ENCODE data around the gene TIPARP.

The TIPARP gene

DNA sequence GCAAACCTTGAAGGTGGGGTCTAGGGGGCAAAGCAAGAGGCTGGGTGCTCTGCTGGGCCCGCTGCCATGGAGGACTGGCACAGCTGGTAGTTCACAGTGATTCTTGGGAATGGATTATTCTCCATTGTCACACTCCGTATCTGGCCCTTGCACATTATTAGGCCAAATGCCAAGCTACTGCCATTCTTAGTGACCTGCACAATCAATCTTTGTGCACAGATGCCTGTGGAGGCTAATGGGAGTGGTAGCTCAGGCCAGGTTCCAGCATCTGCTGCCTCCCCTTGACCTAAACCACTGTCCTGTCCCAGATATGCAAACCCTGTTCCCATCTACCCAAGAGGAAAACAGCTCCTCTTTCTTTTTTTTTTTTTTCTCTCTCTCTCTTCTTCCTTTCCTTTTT is 67.5 kb downstream of the TIPARP start:
- Histone ChIP-seq H3K27me3 (ENCODE audit: insufficient read depth, low read length, poor library complexity, severe bottlenecking) (no peaks in the 10 kb centered on the region), H2AFZ (ENCODE audit: low read length) (no peak overlapping the region), H3K9ac (ENCODE audit: low read depth, low read length, poor library complexity, severe bottlenecking) (no peak overlapping the region), H3K9me3 (ENCODE audit: insufficient read depth, low read depth, low read length) (no peaks in the 10 kb centered on the region), H3K36me3 (ENCODE audit: insufficient read depth, low read length) (no peaks in the 10 kb centered on the region), H3K4me1 (ENCODE audit: insufficient read depth, low read length, poor library complexity, severe bottlenecking) (no peaks in the 10 kb centered on the region), H4K20me1 (ENCODE audit: insufficient read depth, low read length, poor library complexity, severe bottlenecking) (no peaks in the 10 kb centered on the region), H3K4me2 (ENCODE audit: low read depth, low read length, poor library complexity, severe bottlenecking) (no peak overlapping the region), H3K79me2 (ENCODE audit: insufficient read depth, low read length) (no peaks in the 10 kb centered on the region), H3F3A (ENCODE audit: low read depth) (no peaks in the 10 kb centered on the region), H3K4me3 (ENCODE audit: low read length, poor library complexity, severe bottlenecking) (no peak overlapping the region), H3K9me2 (replicated peaks; ENCODE audit: low read depth, low read length) (no peaks in the 10 kb centered on the region)
- TF ChIP-seq EZH2phosphoT487 (IDR thresholded peaks at IDR 0.05; ENCODE audit: borderline replicate concordance): no peak
- TF ChIP-seq, protein P1, sequence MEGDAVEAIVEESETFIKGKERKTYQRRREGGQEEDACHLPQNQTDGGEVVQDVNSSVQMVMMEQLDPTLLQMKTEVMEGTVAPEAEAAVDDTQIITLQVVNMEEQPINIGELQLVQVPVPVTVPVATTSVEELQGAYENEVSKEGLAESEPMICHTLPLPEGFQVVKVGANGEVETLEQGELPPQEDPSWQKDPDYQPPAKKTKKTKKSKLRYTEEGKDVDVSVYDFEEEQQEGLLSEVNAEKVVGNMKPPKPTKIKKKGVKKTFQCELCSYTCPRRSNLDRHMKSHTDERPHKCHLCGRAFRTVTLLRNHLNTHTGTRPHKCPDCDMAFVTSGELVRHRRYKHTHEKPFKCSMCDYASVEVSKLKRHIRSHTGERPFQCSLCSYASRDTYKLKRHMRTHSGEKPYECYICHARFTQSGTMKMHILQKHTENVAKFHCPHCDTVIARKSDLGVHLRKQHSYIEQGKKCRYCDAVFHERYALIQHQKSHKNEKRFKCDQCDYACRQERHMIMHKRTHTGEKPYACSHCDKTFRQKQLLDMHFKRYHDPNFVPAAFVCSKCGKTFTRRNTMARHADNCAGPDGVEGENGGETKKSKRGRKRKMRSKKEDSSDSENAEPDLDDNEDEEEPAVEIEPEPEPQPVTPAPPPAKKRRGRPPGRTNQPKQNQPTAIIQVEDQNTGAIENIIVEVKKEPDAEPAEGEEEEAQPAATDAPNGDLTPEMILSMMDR (conservative IDR thresholded peaks at IDR 0.05; ENCODE audit: low read length): no peak

DNA sequence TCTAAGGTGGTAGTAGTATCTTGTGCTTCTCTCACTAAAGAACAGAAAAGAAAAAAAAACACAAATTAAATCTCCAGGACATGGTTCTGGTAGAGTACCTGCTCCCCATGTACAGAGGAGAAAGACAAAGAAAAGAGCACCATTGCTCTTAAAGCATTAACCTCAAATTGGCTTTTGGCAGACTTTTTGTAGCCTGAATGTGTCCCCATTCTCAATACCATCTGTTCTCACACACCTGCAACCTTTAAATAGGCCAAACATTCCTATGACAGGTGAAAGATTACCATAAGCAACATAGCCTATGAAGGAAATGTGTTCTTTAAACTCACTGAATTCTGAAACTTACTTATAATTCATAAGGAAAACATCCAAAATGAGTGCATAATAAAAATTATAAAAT is 68.0 kb downstream of the TIPARP start:
- H3K9ac ChIP-seq (ENCODE audit: low read depth, low read length, poor library complexity, severe bottlenecking): no peak overlapping the region
- H3F3A ChIP-seq (ENCODE audit: low read depth): no peaks in the 10 kb centered on the region
- no peaks in the 10 kb centered on the region for H3K4me1 ChIP-seq (ENCODE audit: insufficient read depth, low read length, poor library complexity, severe bottlenecking)
- TF ChIP-seq, protein P1 (conservative IDR thresholded peaks at IDR 0.05; ENCODE audit: low read length): no peak
- TF ChIP-seq EZH2phosphoT487 (IDR thresholded peaks at IDR 0.05; ENCODE audit: borderline replicate concordance): no peak
- H2AFZ ChIP-seq (ENCODE audit: low read length): no peak overlapping the region
- H3K4me3 ChIP-seq (ENCODE audit: low read length, poor library complexity, severe bottlenecking): no peak overlapping the region
- no peaks in the 10 kb centered on the region for H3K79me2 ChIP-seq (ENCODE audit: insufficient read depth, low read length)
- H3K9me2 ChIP-seq (replicated peaks; ENCODE audit: low read depth, low read length): no peaks in the 10 kb centered on the region
- H3K27me3 ChIP-seq (ENCODE audit: insufficient read depth, low read length, poor library complexity, severe bottlenecking): no peaks in the 10 kb centered on the region
- no peaks in the 10 kb centered on the region for H4K20me1 ChIP-seq (ENCODE audit: insufficient read depth, low read length, poor library complexity, severe bottlenecking)
- H3K4me2 ChIP-seq (ENCODE audit: low read depth, low read length, poor library complexity, severe bottlenecking): no peak overlapping the region
- H3K9me3 ChIP-seq (ENCODE audit: insufficient read depth, low read depth, low read length): no peaks in the 10 kb centered on the region
- no peaks in the 10 kb centered on the region for H3K36me3 ChIP-seq (ENCODE audit: insufficient read depth, low read length)

DNA sequence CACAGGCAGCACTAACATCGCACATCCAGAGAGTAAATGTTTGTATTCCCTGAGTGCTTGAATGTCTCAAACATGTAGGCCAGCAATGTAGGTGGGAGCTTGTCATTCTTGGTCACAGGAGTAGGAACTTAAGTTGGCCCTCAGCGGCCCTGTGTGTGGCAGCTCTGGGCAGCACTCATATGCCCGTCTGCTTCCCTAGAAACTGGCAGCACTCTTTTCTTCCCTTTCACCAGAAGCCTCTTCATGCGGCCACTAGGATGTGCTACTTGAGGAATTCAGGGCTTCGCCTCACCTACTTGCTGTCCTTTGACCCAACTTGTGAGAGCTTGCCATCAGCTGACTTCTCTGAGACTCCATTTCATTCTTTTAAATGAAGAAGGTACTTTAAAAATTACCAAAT is 69.5 kb downstream of the TIPARP start:
- H3K4me3 ChIP-seq (ENCODE audit: low read length, poor library complexity, severe bottlenecking): no peak overlapping the region
- no peaks in the 10 kb centered on the region for H3K27me3 ChIP-seq (ENCODE audit: insufficient read depth, low read length, poor library complexity, severe bottlenecking)
- TF ChIP-seq, protein P1 (conservative IDR thresholded peaks at IDR 0.05; ENCODE audit: low read length): no peak
- no peak for TF ChIP-seq EZH2phosphoT487 (IDR thresholded peaks at IDR 0.05; ENCODE audit: borderline replicate concordance)
- no peaks in the 10 kb centered on the region for H4K20me1 ChIP-seq (ENCODE audit: insufficient read depth, low read length, poor library complexity, severe bottlenecking)
- H3K4me2 ChIP-seq (ENCODE audit: low read depth, low read length, poor library complexity, severe bottlenecking): no peak overlapping the region
- H3K36me3 ChIP-seq (ENCODE audit: insufficient read depth, low read length): no peaks in the 10 kb centered on the region
- no peak overlapping the region for H3K9ac ChIP-seq (ENCODE audit: low read depth, low read length, poor library complexity, severe bottlenecking)
- H3K4me1 ChIP-seq (ENCODE audit: insufficient read depth, low read length, poor library complexity, severe bottlenecking): no peaks in the 10 kb centered on the region
- H3K9me3 ChIP-seq (ENCODE audit: insufficient read depth, low read depth, low read length): no peaks in the 10 kb centered on the region
- no peaks in the 10 kb centered on the region for H3F3A ChIP-seq (ENCODE audit: low read depth)
- no peak overlapping the region for H2AFZ ChIP-seq (ENCODE audit: low read length)
- no peaks in the 10 kb centered on the region for H3K9me2 ChIP-seq (replicated peaks; ENCODE audit: low read depth, low read length)
- H3K79me2 ChIP-seq (ENCODE audit: insufficient read depth, low read length): no peaks in the 10 kb centered on the region
